Esophagus muscularis mucosa (tissue), 4 donors: ENCODE results near the gene NT5C2. TPM values are rescaled to one million over a fixed set of nuclear protein-coding genes. Genes with fewer than 3 reads are reported as not detected.

Experiments
- DNase-seq: peaks from one replicate; pipeline ENCODE4 v3.0.0-alpha.2; 2017; ENCODE audit errors: extremely low spot score
- H3K27ac ChIP-seq, 4 donors: fragments of 200-600 bp; sonication (generic); replicated peaks in 1 of 4; 1 replicate in 3 of 4; 2 replicates in 1 of 4; pipeline ENCODE4 v1.5.1; 2016 to 2019; ENCODE audit warnings: mild to moderate bottlenecking in 1 of 4
- H3K27me3 ChIP-seq, 4 donors: fragments of 200-600 bp; sonication (generic); one replicate each; pipeline versions ENCODE4 v1.5.1 to v1.6.0; 2016 to 2019
- H3K36me3 ChIP-seq, 4 donors: fragments of 200-600 bp; sonication (generic); one replicate each; pipeline ENCODE4 v1.5.1; 2016 to 2019
- H3K4me1 ChIP-seq, 4 donors: fragments of 200-600 bp; sonication (generic); one replicate each; pipeline ENCODE4 v1.5.1; 2016 to 2019
- H3K4me3 ChIP-seq, 4 donors: fragments of 200-600 bp; sonication (generic); 1 replicate in 2 of 4; 2 replicates in 2 of 4; pipeline ENCODE4 v1.5.1; 2016 to 2019; ENCODE audit warnings: mild to moderate bottlenecking in 4 of 4, moderate library complexity in 1 of 4
- H3K9me3 ChIP-seq, 4 donors: fragments of 200-600 bp; sonication (generic); 1 replicate in 3 of 4; 2 replicates in 1 of 4; pipeline ENCODE4 v1.5.1; 2016 to 2019
- EP300 ChIP-seq: sonication (generic); formaldehyde crosslinking; IDR thresholded peaks from one replicate; pipeline ENCODE4 v1.6.1; 2017; ENCODE audit warnings: antibody characterized with exemption
- POLR2A ChIP-seq: fragments of 450-650 bp; IDR thresholded peaks from one replicate; pipeline ENCODE4 v1.6.1; 2017; ENCODE audit warnings: antibody characterized with exemption, moderate library complexity, mild to moderate bottlenecking, low read depth
- POLR2AphosphoS5 ChIP-seq, 2 donors: sonication (generic); formaldehyde crosslinking; IDR thresholded peaks; one replicate each; pipeline ENCODE4 v1.6.1; 2017; ENCODE audit warnings: antibody characterized with exemption in 2 of 2
- whole genome bisulfite sequencing: methylation state at CpG from one replicate; pipeline ENCODE4 v1.1.5; 2018; 5-methylcytosine and 5-hydroxymethylcytosine counted together
- intact Hi-C: fragments of 100-400 bp; cut with DNase I; formaldehyde crosslinking; loops from one replicate; pipeline ENCODE4 v1.15.1; 2023
- total RNA-seq, 4 donors: library from RNA; depleted of rRNA; stranded (reverse); fragments of >200 nt; gene quantifications; one replicate each; pipeline versions ENCODE4 v1.1.0 to v1.2.1, GENCODE V29; 2016
- TF ChIP-seq, protein P1 (sequence below), 3 experiments: fragments of 200-600 bp in 2 of 3; fragments of 450-650 bp in 1 of 3; sonication (generic) in 2 of 3; IDR thresholded peaks; one replicate each; pipeline ENCODE4 v1.5.1; 2017 to 2019; ENCODE audit warnings: antibody characterized with exemption in 3 of 3, mild to moderate bottlenecking in 2 of 3, moderate library complexity in 1 of 3

The NT5C2 gene
- total RNA-seq, 4 donors from 2014 or later, result 49.3 to 85.3 (median 66.0) TPM

DNA sequence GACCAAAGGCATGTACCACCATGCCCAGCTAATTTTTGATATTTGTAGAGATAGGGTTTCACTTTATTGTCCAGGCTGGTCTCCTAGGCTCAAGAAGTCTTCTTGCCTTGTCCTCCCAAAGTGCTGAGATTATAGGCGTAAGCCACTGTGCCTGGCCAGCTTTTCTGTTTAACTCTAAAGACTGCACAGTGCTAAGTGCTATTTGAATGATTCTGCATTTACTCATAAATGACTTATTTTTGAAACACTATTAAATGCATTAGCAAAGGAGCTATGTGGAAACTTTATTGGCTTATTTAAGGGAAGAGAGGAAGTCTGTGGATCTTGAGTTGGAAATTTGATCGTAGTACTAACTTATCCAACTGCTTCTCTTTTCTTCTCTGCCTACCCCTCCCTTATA is 89.1 kb downstream of the NT5C2 start:
- TF ChIP-seq, protein P1, sequence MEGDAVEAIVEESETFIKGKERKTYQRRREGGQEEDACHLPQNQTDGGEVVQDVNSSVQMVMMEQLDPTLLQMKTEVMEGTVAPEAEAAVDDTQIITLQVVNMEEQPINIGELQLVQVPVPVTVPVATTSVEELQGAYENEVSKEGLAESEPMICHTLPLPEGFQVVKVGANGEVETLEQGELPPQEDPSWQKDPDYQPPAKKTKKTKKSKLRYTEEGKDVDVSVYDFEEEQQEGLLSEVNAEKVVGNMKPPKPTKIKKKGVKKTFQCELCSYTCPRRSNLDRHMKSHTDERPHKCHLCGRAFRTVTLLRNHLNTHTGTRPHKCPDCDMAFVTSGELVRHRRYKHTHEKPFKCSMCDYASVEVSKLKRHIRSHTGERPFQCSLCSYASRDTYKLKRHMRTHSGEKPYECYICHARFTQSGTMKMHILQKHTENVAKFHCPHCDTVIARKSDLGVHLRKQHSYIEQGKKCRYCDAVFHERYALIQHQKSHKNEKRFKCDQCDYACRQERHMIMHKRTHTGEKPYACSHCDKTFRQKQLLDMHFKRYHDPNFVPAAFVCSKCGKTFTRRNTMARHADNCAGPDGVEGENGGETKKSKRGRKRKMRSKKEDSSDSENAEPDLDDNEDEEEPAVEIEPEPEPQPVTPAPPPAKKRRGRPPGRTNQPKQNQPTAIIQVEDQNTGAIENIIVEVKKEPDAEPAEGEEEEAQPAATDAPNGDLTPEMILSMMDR (IDR thresholded peaks at IDR 0.05), result no peak
- TF ChIP-seq POLR2A (no peak), EP300 (no peak), POLR2AphosphoS5 (IDR thresholded peaks at IDR 0.05) (no peak)
- H3K9me3 ChIP-seq, result no peaks in the 10 kb centered on the region
- WGBS, result 78% methylated on average over 2 of the region's 2 CpGs

DNA sequence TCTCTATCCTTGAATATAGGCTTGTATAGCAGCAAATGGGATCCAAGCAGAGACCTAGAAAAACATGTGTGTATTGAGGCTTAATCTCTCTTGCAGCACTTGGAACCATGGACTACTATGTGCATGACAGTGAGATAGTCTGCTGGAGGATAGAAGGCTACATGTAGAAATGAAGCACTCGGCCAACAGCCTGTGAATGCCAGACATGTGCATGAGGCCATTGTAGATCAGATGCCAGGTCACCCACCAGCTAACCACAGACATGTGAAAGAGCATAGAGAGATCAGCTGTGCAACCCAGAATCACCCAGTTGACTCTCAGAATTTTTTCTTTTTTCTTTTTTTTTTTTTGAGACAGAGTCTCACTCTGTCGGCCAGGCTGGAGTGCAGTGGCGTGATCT is 90.9 kb downstream of the NT5C2 start:
- no peaks in the 10 kb centered on the region for H3K9me3 ChIP-seq
- peaks cover 3 to 22% (median 11%) of the 10 kb centered on the region in 4 donors for H3K4me1 ChIP-seq
- no peak for TF ChIP-seq POLR2AphosphoS5 (IDR thresholded peaks at IDR 0.05)
- no peak for TF ChIP-seq POLR2A
- TF ChIP-seq, protein P1 (IDR thresholded peaks at IDR 0.05), result no peak
- no peak for TF ChIP-seq EP300
- no peak overlapping the region for H3K4me3 ChIP-seq
- H3K36me3 ChIP-seq, result peaks cover 34 to 69% (median 61%) of the 10 kb centered on the region in 4 donors
- DNase-seq, result no peak
- intact Hi-C loops, result loop anchor here (10.0 kb wide), 1 partner anchor 143 kb away; the partner anchor contains the start of gene RPEL1
- no peaks in the 10 kb centered on the region for H3K27me3 ChIP-seq
- WGBS, result 85% methylated on average over 3 of the region's 3 CpGs
- H3K27ac ChIP-seq, result no peak overlapping the region

More for the DNA sequence above, 89.1 kb downstream of the NT5C2 start:
- no peaks in the 10 kb centered on the region for H3K27me3 ChIP-seq
- peaks cover 3 to 35% (median 25%) of the 10 kb centered on the region in 4 donors for H3K4me1 ChIP-seq
- no peak for DNase-seq
- H3K36me3 ChIP-seq, result peaks cover 18 to 57% (median 48%) of the 10 kb centered on the region in 4 donors
- no peak overlapping the region for H3K27ac ChIP-seq
- intact Hi-C loops, result loop anchor here (10.0 kb wide), 1 partner anchor 141 kb away; the partner anchor contains the start of gene RPEL1
- H3K4me3 ChIP-seq, result no peak overlapping the region

DNA sequence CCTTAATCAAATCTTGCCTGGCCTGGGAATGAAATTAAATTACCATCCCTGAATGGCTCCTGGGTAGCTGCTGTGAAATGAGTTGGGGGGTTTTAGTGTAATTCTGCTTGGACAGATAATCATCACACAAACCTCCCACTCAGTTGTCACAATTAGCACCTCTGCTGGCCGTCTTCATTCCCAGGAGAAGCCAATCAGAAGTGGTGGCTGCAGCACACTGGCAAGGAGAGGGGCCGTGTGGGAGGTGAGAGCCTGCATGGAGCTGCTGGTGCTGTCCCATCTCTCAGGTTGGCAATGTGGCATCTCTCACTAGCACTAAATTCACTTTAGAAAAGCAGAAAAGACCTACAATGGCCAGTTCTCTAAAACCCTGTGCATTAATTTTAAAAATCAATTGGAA is 92.5 kb downstream of the NT5C2 start:
- Histone ChIP-seq H3K9me3 (no peaks in the 10 kb centered on the region), H3K4me3 (no peak overlapping the region), H3K27me3 (no peaks in the 10 kb centered on the region), H3K36me3 (peaks cover 35 to 82% (median 74%) of the 10 kb centered on the region in 4 donors), H3K27ac (no peak overlapping the region), H3K4me1 (peaks cover 3 to 14% (median 10%) of the 10 kb centered on the region in 4 donors)
- no peak for TF ChIP-seq POLR2AphosphoS5 (IDR thresholded peaks at IDR 0.05)
- TF ChIP-seq EP300, result no peak
- WGBS, result 82% methylated on average over 2 of the region's 2 CpGs
- intact Hi-C loops, result loop anchor here (10.0 kb wide), 1 partner anchor 144 kb away; the partner anchor contains the start of gene RPEL1
- DNase-seq, result no peak

DNA sequence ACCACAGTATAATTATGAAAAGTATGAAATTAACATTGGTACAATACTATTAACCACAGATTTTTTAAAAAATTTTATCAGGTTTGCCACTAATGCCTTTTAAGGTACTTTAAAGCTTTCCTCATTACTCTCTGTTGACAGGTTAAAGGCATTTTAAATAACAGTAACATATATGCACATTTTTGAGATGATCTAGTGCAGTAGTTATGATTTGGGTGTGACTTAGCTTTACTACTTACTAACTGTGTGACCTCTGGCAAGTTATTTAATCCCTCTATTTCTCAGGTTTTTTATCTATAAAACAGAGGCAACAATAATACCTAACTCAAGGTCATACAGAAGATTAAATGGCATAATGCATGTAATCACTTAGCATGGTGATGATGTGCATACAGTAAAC is 94.8 kb downstream of the NT5C2 start:
- H3K36me3 ChIP-seq, result peaks cover 48 to 93% (median 82%) of the 10 kb centered on the region in 4 donors
- no peak for DNase-seq
- H3K27ac ChIP-seq, result no peak overlapping the region
- no peaks in the 10 kb centered on the region for H3K4me1 ChIP-seq
- TF ChIP-seq POLR2AphosphoS5 (IDR thresholded peaks at IDR 0.05) (no peak), EP300 (no peak), POLR2A (no peak)
- TF ChIP-seq, protein P1 (IDR thresholded peaks at IDR 0.05), result no peak
- H3K9me3 ChIP-seq, result no peaks in the 10 kb centered on the region
- intact Hi-C loops, result no loop called here
- H3K4me3 ChIP-seq, result no peak overlapping the region
- no peaks in the 10 kb centered on the region for H3K27me3 ChIP-seq

DNA sequence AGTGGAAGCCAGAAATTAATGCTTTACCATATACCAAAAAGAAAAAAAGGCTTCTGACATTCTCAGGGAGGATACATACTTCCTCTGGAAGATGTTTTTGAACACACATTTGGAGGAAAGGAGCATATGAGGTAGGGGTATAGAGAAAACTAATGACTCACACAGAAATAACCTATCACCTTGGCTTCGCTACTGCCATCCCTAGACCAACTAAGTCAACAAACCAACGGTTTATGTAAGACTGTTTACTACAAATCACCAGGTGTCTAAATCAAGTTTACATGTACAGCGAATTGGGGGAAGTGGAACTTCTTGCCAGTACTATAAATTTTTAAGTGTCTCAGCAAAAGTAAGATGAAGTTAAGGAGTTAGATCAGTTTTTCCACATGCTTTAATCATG is 96.9 kb downstream of the NT5C2 start:
- Histone ChIP-seq H3K27me3 (no peaks in the 10 kb centered on the region), H3K27ac (no peak overlapping the region), H3K4me3 (no peak overlapping the region), H3K4me1 (no peaks in the 10 kb centered on the region), H3K36me3 (peaks cover 68 to 100% (median 88%) of the 10 kb centered on the region in 4 donors), H3K9me3 (no peaks in the 10 kb centered on the region)
- TF ChIP-seq, protein P1 (IDR thresholded peaks at IDR 0.05), result no peak
- TF ChIP-seq POLR2A (no peak), EP300 (no peak), POLR2AphosphoS5 (IDR thresholded peaks at IDR 0.05) (no peak)
- DNase-seq, result no peak
- intact Hi-C loops, result no loop called here
- WGBS, result 72% methylated on average over 3 of the region's 3 CpGs
